HL-60 (cell line): ENCODE measurements around the gene ZNF804A.

Source experiments
- DNase-seq, 2 experiments: peaks; one replicate each; pipeline ENCODE4 v3.0.0-alpha.2; 2010 to 2020; ENCODE audit warnings: low read depth in 1 of 2, low spot score in 1 of 2
- H3K27ac ChIP-seq: fragments of 250-450 bp; sonication (Bioruptor Pico); replicated peaks from 2 replicates; pipeline ENCODE4 v1.5.1; 2020; ENCODE audit warnings: mild to moderate bottlenecking, moderate library complexity
- H3K27me3 ChIP-seq: fragments of 250-450 bp; sonication (Bioruptor Pico); 2 replicates; pipeline ENCODE4 v1.5.1; 2021; ENCODE audit warnings: mild to moderate bottlenecking, moderate library complexity; ENCODE audit not compliant: insufficient read depth, poor library complexity, severe bottlenecking
- H3K4me3 ChIP-seq: replicated peaks from 2 replicates; pipeline ENCODE4 v1.5.1; 2011; ENCODE audit warnings: mild to moderate bottlenecking, control low read depth, low read length; ENCODE audit not compliant: insufficient read depth
- GABPA ChIP-seq: IDR thresholded peaks from 2 replicates; pipeline ENCODE4 v1.6.1; 2012; ENCODE audit warnings: low read depth
- POLR2AphosphoS5 ChIP-seq: IDR thresholded peaks from 2 replicates; pipeline ENCODE4 v1.6.1; 2012; ENCODE audit warnings: low read depth
- SPI1 ChIP-seq: IDR thresholded peaks from 2 replicates; pipeline ENCODE4 v1.6.1; 2012; ENCODE audit warnings: low read depth, mild to moderate bottlenecking, borderline replicate concordance
- TF ChIP-seq, protein P1 (sequence below): IDR thresholded peaks from one replicate; pipeline ENCODE4 v1.5.1; 2011; ENCODE audit warnings: low read length, control low read depth, inconsistent platforms; ENCODE audit not compliant: insufficient read depth
- TF ChIP-seq, protein P2 (sequence below): IDR thresholded peaks from 2 replicates; pipeline ENCODE4 v1.6.1; 2012; ENCODE audit warnings: low read depth; ENCODE audit not compliant: insufficient replicate concordance

The ZNF804A gene

DNA sequence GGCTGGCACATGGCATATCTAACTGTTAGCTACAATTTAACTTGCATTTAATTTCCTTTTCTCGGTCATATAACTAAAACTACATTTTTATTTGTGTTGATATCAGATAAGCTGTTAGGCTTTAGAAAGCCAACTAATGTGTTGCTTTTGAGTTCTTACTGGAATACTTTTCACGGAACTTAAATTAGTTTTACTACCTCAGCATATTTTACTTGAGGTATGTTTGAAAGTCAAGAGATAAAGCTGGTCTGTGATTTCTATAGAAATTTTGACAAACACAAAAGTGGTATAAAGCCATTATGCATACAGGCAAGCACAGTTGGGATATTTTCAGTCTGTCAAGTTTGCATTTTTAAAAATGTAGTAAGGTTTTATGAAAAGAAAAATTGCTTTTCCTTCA lies 162.6 kb downstream of the ZNF804A start:
- TF ChIP-seq, protein P1, sequence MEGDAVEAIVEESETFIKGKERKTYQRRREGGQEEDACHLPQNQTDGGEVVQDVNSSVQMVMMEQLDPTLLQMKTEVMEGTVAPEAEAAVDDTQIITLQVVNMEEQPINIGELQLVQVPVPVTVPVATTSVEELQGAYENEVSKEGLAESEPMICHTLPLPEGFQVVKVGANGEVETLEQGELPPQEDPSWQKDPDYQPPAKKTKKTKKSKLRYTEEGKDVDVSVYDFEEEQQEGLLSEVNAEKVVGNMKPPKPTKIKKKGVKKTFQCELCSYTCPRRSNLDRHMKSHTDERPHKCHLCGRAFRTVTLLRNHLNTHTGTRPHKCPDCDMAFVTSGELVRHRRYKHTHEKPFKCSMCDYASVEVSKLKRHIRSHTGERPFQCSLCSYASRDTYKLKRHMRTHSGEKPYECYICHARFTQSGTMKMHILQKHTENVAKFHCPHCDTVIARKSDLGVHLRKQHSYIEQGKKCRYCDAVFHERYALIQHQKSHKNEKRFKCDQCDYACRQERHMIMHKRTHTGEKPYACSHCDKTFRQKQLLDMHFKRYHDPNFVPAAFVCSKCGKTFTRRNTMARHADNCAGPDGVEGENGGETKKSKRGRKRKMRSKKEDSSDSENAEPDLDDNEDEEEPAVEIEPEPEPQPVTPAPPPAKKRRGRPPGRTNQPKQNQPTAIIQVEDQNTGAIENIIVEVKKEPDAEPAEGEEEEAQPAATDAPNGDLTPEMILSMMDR, result no peak
- TF ChIP-seq GABPA (no peak), POLR2AphosphoS5 (no peak), SPI1 (no peak)
- TF ChIP-seq, protein P2, sequence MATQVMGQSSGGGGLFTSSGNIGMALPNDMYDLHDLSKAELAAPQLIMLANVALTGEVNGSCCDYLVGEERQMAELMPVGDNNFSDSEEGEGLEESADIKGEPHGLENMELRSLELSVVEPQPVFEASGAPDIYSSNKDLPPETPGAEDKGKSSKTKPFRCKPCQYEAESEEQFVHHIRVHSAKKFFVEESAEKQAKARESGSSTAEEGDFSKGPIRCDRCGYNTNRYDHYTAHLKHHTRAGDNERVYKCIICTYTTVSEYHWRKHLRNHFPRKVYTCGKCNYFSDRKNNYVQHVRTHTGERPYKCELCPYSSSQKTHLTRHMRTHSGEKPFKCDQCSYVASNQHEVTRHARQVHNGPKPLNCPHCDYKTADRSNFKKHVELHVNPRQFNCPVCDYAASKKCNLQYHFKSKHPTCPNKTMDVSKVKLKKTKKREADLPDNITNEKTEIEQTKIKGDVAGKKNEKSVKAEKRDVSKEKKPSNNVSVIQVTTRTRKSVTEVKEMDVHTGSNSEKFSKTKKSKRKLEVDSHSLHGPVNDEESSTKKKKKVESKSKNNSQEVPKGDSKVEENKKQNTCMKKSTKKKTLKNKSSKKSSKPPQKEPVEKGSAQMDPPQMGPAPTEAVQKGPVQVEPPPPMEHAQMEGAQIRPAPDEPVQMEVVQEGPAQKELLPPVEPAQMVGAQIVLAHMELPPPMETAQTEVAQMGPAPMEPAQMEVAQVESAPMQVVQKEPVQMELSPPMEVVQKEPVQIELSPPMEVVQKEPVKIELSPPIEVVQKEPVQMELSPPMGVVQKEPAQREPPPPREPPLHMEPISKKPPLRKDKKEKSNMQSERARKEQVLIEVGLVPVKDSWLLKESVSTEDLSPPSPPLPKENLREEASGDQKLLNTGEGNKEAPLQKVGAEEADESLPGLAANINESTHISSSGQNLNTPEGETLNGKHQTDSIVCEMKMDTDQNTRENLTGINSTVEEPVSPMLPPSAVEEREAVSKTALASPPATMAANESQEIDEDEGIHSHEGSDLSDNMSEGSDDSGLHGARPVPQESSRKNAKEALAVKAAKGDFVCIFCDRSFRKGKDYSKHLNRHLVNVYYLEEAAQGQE, result no peak
- no peak overlapping the region for H3K4me3 ChIP-seq
- no peaks in the 10 kb centered on the region for H3K27me3 ChIP-seq
- DNase-seq, result no peak
- H3K27ac ChIP-seq, result no peak overlapping the region

DNA sequence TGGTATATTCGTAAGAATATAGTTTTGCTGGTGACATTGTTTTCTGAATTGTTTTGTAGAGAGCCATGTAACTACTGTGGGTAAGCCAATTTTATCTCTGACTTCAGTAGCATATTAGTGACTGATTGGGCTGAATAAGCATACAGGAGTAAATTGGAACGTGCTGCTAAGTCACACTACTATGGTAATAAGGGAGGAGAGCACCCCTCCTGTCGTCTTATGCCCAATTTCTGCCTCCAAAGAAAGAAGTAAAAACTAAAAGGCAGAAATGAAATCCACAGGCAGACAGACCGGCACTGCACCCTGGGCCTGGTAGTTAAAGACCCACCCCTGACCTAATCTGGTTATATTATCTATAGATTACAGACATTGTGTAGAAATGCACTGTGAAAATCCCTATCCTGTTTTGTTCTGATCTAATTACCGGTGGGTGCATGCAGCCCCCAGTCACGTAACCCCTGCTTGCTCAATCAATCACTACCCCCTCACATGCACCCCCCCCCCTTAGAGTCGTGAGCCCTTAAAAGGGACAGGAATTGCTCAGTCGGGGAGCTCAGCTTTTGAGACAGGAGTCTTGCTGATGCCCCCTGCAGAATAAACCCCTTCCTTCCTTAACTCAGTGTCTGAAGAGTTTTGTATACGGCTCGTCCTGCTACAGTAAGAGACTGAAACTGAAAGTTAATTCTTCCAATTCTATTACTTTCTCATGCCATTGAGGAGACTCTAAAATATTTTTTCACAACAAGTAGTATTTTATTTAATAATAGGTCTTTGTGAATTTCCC lies 167.0 kb downstream of the ZNF804A start:
- DNase-seq, result no peak
- Histone ChIP-seq H3K4me3 (no peak overlapping the region), H3K27ac (no peak overlapping the region), H3K27me3 (no peaks in the 10 kb centered on the region)
- TF ChIP-seq POLR2AphosphoS5 (no peak), SPI1 (no peak), GABPA (no peak)
- TF ChIP-seq, protein P2, result no peak
- TF ChIP-seq, protein P1, result no peak

DNA sequence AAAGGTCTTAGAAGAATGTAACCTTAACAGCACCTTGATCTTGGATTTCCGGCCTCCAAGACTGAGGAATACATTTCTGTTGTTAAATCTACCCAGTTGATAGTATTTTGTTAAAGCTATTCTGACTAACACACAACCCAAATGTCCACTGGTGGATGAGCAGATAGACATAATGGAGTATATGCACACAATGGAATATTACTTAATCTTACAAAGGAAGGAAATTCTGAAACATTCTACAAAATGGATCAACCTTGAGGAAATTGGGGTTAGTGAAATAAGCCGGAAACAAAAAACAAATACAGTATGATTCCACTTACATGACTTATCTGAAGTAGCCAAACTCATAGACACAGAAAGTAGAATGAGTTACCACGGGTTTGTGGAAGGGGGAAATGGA lies 168.7 kb downstream of the ZNF804A start:
- TF ChIP-seq SPI1, result no peak
- no peak for TF ChIP-seq POLR2AphosphoS5
- TF ChIP-seq, protein P1, result no peak
- TF ChIP-seq GABPA, result no peak
- TF ChIP-seq, protein P2, result no peak
- DNase-seq, result no peak
- H3K27me3 ChIP-seq, result no peaks in the 10 kb centered on the region
- H3K27ac ChIP-seq, result peak overlapping the region; percentile 40; the same call in 1 of the 2 replicates
- no peak overlapping the region for H3K4me3 ChIP-seq
